HG02884 (cell line): ENCODE results near the gene SLAIN1.
"Not testable (repeated sequence)": the region's sequence is repeated elsewhere in the genome, so short reads cannot be mapped to it uniquely, and the experiment has no call there.

ENCODE experiments used
- ATAC-seq: cut with Tn5 transposase; IDR thresholded peaks from one replicate; pipeline ENCODE4 v1.9.1; 2021; ENCODE audit warnings: mild to moderate bottlenecking, moderate library complexity; ENCODE audit not compliant: unreplicated experiment

The SLAIN1 gene

GRCh38 chr13:77697217-77698103 is at the start of gene SLAIN1:
TSS of gene SLAIN1 (plus strand) at chr13:77697687. CDS start at chr13:77697914, 227 bp downstream.
- peak; percentile 64 for ATAC-seq

GRCh38 chr13:77650409-77650808 is 47.1 kb upstream of the SLAIN1 start:
- ATAC-seq: no peak

GRCh38 chr13:77653301-77653700 is 44.2 kb upstream of the SLAIN1 start:
- ATAC-seq: no peak

- ATAC-seq: not testable (repeated sequence)
Observed at GRCh38 chr13:77660016-77660415, 37.5 kb upstream of the SLAIN1 start.

- no peak for ATAC-seq
Observed at GRCh38 chr13:77660841-77661250, 36.6 kb upstream of the SLAIN1 start.

GRCh38 chr13:77662301-77662700 is 35.2 kb upstream of the SLAIN1 start:
- ATAC-seq: not testable (repeated sequence)

- ATAC-seq: not testable (repeated sequence)
Observed at GRCh38 chr13:77662831-77663230, 34.7 kb upstream of the SLAIN1 start.

GRCh38 chr13:77674852-77675251 is 22.6 kb upstream of the SLAIN1 start:
- no peak for ATAC-seq

GRCh38 chr13:77678691-77679235 is 18.7 kb upstream of the SLAIN1 start:
- no peak for ATAC-seq

GRCh38 chr13:77687799-77688198 is 9.7 kb upstream of the SLAIN1 start:
- ATAC-seq: no peak

GRCh38 chr13:77691871-77692270 is 5.6 kb upstream of the SLAIN1 start:
- no peak for ATAC-seq

- no peak for ATAC-seq
Observed at GRCh38 chr13:77692746-77693448, 4.6 kb upstream of the SLAIN1 start.

- no peak for ATAC-seq
Observed at GRCh38 chr13:77693449-77693940, 4.0 kb upstream of the SLAIN1 start.

GRCh38 chr13:77696006-77696878 is 1.2 kb upstream of the SLAIN1 start:
- no peak for ATAC-seq

- ATAC-seq: peak; percentile 0
Observed at GRCh38 chr13:77696879-77697216, 639 bp upstream of the SLAIN1 start.

- peak; percentile 20 for ATAC-seq
Observed at GRCh38 chr13:77698201-77699058, 943 bp downstream of the SLAIN1 start.

- ATAC-seq: no peak
Observed at GRCh38 chr13:77699059-77699680, 1.7 kb downstream of the SLAIN1 start.

GRCh38 chr13:77701305-77701704 is 3.8 kb downstream of the SLAIN1 start:
- no peak for ATAC-seq

- no peak for ATAC-seq
Observed at GRCh38 chr13:77702366-77702765, 4.9 kb downstream of the SLAIN1 start.
